Measurements from ENCODE around the gene AUTS2.

Gene AUTS2

GRCh38 chr7:70660819-70661191 lies 1062.5 kb downstream of the AUTS2 start:
- DNase-seq: no peak

DNA sequence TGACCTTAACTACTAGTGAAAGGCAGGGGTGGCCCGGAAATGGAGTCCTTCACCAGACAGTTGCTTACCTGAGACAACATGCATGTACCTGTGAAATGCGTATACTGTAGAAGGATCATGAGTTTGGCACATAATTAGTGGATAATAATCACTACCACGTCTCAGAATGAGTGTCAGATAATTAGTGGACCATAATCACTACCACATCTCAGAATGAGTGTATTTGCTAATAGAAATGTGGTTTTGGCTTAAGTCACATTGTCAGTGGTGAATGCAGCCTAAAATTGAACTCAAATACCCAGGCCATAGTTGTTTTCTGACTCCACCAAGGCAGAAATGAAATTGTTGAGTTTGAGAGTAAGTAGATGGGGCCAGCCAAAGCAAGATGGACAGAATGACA lies 1065.4 kb downstream of the AUTS2 start:
- no peak for DNase-seq

GRCh38 chr7:70665997-70666396 lies 1067.7 kb downstream of the AUTS2 start:
- no peak for DNase-seq

DNA sequence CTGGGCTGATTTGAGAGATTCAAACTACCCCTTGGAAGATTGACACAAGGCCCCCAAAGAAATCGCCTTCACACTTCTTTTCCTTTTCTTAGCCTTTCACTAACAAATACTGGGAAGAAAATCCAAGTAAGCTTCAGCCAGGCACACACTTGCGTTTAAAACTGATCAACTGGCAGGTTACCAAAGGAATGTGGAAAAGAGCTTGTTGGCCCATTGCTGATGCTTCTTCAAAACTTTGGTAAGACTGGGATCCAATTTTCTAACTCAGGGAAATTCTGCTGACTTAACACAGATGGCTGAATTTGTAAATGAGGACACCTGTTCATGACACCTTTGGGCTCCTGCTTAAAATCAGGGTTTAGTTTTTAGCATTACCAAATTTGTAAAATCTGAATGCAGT lies 1069.1 kb downstream of the AUTS2 start:
- DNase-seq: no peak

GRCh38 chr7:70668606-70669358 lies 1070.5 kb downstream of the AUTS2 start:
- no peak for DNase-seq

GRCh38 chr7:70669854-70670253 lies 1071.6 kb downstream of the AUTS2 start:
- no peak for DNase-seq

DNA sequence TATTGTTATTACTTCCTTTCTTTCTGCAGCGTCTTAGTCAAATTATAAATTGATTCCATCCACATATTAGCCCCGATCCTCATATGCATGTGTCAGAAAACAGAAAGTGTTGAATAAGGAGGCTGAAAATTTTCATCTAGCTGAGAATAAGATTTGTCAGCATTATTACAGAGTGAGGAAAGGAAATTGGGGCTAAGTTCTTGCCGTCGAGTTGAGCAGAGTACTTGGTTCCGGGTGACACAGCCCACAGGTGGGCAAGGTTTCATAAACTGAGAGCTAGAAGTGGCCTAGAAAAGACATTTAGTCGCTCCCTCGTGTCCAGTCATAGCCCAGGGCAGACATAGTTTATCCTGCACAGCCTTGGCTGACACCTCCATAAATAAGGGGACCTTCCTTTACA lies 1072.0 kb downstream of the AUTS2 start:
- no peak for DNase-seq

GRCh38 chr7:70673778-70674570 lies 1075.7 kb downstream of the AUTS2 start:
- no peak for DNase-seq

GRCh38 chr7:70674571-70675010 lies 1076.3 kb downstream of the AUTS2 start:
- DNase-seq: no peak

- no peak for DNase-seq
These were observed 1078.0 kb downstream of the AUTS2 start for GRCh38 chr7:70676243-70676642.

DNA sequence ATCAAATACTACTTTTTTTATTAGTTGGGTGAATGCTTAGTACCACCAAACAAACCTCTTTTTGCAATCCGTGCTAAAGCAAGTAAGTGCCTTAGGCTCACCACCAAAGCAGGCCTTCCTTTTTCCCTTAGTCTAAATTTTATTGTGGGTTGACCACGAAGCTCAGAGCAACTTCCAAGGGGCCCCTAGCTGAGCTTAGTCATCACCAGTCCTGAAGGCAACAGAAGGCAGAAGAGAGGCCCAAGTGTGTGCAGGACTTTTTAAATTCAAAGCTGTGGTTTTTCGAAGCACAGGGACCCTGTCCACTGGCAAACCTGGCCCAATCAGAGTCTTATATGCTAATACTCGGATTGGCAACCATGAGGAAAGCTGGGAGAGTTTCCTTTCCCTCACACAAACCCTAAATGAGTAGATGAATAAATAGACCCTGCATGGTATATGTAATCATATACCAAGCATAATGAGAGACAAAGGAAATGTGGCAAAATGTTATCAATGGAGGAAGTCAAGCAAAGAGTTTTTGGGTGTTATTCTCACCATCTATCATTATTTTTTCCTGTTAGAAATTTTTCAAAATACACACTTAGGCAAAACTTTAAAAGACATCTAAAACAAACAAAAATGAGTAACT lies 1080.5 kb downstream of the AUTS2 start:
- DNase-seq: no peak

DNA sequence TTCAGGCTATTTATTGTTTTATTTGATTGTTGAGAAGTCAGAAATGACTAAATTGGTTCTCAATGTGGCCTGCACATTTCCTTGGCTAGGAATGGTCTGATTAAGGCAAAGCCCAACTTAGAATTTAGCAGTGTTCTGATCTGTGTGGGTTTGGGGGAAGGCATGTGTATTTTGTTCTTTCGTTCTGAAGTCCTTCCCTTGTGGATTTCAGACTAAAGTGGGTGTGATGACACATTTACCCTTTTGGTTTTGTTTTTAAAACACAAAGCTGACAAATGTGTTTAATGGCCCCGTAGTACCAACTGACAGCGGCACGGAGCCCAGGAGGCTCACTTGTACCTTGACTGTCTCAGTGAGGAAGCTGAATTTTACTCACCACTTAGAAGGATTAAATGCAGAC lies 1081.4 kb downstream of the AUTS2 start:
- DNase-seq: no peak

DNA sequence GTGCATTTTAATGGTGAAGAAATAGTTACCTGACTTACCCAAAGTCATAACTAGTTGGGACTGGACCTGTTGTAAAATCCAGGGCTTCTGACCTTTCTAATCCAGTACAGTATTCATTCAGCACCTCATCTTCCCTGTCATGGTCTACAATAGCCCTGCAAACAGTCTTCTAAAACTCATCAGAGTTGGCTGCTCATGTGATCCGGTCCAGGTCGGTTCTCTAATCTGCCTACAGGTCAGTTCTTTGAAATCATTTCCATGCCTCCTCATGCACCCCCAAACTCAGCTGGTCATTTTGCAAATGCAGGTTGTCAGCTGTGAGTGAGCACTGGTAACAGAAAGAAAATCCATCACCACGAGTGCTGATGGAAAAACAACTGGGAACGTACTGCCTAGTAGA lies 1082.0 kb downstream of the AUTS2 start:
- no peak for DNase-seq

GRCh38 chr7:70680743-70681468 lies 1082.6 kb downstream of the AUTS2 start:
- no peak for DNase-seq

GRCh38 chr7:70681469-70682350 lies 1083.4 kb downstream of the AUTS2 start:
- no peak for DNase-seq

DNA sequence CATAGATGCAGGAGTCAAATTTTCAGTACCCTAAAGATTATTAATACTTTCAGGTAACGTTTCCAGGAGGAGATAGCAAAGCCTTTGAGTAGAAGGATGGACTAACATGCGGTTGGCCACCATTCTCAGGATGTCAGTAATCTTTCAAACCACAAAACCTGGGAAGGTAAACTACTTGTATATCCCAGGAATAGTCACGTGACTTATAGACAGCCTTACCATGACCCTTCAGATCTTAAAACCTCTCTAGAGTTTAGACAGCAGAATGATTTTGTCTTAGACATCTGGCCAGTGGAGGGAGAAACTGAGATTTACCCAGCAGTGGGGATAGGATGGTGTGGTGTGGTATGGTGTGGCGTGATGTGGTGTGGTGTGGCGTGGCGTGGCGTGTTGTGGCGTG lies 1085.9 kb downstream of the AUTS2 start:
- no peak for DNase-seq

DNA sequence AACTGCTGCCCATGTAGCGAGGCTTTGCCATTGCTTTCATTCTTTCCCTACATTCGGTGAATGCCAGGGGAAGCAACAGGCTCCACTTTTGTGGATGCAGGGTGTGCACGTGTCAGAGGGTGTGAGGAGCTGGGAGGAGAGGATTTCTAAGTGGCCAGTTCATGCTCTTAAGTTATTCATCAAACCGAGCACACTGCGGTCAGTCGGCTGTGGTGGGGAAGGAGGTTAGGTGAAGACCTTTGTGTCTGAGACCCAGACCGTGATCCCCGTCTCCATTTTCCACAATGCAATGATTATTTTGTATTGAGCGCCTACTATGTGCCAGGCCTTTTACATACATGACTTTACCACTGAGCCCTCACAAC lies 1095.0 kb downstream of the AUTS2 start:
- no peak for DNase-seq

DNA sequence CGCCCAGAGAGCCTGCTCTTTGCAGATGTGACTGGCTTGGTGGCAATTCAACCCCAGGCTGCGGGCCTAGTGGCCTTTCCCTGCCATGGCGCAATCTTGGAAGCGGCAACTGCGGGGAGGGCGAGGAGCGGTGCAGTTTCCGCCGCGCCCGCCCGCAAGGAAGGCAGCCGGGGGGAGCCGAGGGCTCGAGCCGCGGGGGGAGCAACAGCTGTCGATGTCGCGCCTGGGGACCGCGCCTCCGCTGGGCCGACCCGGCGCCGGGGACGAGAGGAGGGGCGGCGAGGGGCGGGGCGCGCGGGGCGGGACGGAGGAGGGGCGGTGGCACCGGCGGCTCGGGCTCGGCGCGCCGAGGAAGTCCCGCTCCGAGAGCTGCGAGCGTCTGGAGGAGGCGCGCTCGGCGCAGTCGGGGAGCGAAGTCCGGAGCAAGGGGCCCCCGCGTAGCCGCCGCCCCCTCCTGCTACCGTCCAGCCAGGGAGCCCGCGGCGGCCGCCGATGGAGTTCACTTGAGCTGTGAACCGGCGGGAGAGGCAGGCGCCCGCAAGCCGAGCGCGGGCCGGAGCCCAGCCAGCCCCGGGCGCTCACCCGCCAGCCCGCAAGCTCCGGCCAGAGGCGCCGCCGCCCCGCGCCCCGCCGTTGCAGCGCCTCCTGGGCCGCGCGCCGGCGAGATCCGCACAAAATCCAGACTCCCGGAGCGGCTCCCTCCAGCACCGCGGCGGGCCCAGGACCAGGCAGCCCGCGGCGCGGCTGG lies 1095.6 kb downstream of the AUTS2 start:
- peak; percentile 69 for DNase-seq

- DNase-seq: no peak
These were observed 1096.2 kb downstream of the AUTS2 start for GRCh38 chr7:70694434-70694970.

DNA sequence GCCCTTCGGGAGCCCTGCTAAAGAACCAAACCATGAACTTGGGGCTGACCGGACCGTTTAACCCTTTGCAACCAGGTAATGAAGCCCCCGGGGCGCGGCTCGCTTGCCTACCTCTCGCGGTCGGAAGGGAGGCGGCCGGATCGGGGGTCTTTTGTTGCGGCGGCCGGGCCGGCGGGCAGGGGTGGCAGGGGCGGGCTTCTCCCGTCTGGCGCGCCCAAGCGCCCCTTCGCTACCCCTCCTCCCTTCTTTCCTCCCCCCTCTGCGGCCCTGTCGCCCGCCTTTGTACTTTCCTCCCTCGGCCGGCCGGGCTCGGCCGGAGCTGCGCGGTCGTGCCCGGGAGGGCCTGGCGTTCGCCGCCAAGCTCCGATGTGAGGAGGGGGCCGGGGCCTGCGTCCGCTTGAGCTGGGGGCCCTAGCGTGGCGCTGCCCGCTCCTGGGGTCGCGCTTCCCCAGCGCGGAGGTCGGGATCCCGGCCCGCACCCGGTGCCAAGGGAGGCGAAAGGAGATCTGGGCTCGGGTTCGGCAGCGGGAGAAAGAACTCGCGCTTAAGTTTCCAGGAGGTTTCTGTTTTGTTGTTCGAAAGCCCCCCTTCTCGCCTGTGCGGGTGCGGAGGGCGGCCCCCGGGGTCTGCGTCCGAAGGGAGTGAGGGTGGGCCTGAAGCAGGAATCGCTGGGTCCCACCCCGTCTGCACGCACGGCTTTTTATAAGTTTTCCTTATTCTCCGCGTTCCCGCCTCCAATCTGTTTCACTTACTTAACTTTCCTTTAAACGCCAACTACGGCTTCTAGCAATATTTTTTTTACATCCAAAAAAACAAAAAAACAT lies 1096.9 kb downstream of the AUTS2 start:
- no peak for DNase-seq

DNA sequence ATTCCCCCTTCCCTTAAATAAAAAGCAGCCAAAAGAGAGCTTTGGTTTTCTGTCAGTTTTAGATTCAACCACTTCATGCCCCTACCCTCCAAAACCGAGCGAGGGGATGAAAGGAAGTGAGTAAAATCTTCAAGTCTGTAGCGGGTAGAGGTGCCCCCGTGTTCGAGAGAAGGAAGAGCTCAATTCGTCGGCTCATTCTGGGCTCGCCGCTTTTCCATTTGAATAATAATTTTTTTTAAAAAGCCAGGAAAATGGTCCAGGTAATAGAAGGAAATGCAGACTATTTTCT lies 1097.5 kb downstream of the AUTS2 start:
- no peak for DNase-seq

Measured in NCI-H2081 treated with DMSO at 0.1 percent for 48 hours (cell line).